ENCODE results near the gene VN1R5.

VN1R5 gene

DNA sequence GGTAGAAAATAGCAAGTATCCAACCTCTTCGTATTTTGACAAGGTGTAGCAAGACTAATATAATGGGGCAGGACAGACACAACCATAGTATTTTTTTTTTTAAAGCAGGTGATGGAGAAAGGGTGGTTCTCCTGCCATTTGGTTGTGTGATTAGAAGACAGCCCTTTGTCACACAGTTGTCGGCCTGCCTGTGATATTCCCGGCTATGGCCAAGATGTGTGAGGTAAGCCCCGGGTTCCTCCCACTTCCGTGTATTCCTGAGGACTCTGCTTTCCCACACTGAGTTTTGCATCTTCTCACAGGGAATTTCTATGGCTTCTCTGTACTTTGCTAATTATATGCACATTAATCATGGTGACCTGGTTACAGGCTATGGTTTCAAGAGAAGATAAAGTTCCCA, 39.9 kb downstream of the VN1R5 start:
- Histone ChIP-seq H3K4me1 (ENCODE audit: control insufficient read depth, insufficient read depth, low read length) (no peaks in the 10 kb centered on the region), H3K36me3 (ENCODE audit: control insufficient read depth in 2 of 2, insufficient read depth in 1 of 2, low read length in 2 of 2) (peaks cover 0 to 20% of the 10 kb centered on the region in 2 experiments; a peak in 1 of 3 replicates), H3K4me3 (ENCODE audit: low read depth, low read length) (no peak overlapping the region), H3K27ac (ENCODE audit: extremely low read depth, low read depth, low read length) (no peak overlapping the region), H3K9me3 (ENCODE audit: control insufficient read depth, insufficient read depth, low read depth, low read length) (no peaks in the 10 kb centered on the region)
- TF ChIP-seq ZNF24 (tag by site-specific recombination; IDR thresholded peaks at IDR 0.05): no peak
- no peak for TF ChIP-seq ZNF776 (tag by site-specific recombination; IDR thresholded peaks at IDR 0.05; ENCODE audit: borderline replicate concordance)
- TF ChIP-seq, protein P1, sequence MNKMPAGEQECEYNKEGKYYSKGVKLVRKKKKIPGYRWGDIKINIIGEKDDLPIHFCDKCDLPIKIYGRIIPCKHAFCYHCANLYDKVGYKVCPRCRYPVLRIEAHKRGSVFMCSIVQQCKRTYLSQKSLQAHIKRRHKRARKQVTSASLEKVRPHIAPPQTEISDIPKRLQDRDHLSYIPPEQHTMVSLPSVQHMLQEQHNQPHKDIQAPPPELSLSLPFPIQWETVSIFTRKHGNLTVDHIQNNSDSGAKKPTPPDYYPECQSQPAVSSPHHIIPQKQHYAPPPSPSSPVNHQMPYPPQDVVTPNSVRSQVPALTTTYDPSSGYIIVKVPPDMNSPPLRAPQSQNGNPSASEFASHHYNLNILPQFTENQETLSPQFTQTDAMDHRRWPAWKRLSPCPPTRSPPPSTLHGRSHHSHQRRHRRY (tag by site-specific recombination; IDR thresholded peaks at IDR 0.05): no peak
- no peak for TF ChIP-seq ZNF664 (tag by site-specific recombination; IDR thresholded peaks at IDR 0.05)
- TF ChIP-seq KLF10 (tag by site-specific recombination; IDR thresholded peaks at IDR 0.05): no peak
- TF ChIP-seq WT1 (tag by site-specific recombination; IDR thresholded peaks at IDR 0.05): no peak
- TF ChIP-seq, protein P2, sequence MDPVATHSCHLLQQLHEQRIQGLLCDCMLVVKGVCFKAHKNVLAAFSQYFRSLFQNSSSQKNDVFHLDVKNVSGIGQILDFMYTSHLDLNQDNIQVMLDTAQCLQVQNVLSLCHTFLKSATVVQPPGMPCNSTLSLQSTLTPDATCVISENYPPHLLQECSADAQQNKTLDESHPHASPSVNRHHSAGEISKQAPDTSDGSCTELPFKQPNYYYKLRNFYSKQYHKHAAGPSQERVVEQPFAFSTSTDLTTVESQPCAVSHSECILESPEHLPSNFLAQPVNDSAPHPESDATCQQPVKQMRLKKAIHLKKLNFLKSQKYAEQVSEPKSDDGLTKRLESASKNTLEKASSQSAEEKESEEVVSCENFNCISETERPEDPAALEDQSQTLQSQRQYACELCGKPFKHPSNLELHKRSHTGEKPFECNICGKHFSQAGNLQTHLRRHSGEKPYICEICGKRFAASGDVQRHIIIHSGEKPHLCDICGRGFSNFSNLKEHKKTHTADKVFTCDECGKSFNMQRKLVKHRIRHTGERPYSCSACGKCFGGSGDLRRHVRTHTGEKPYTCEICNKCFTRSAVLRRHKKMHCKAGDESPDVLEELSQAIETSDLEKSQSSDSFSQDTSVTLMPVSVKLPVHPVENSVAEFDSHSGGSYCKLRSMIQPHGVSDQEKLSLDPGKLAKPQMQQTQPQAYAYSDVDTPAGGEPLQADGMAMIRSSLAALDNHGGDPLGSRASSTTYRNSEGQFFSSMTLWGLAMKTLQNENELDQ (tag by site-specific recombination; IDR thresholded peaks at IDR 0.05; ENCODE audit: low read depth): no peak
- TF ChIP-seq ZNF248 (tag by site-specific recombination; IDR thresholded peaks at IDR 0.05): no peak
- TF ChIP-seq ZNF350 (tag by site-specific recombination; IDR thresholded peaks at IDR 0.05): no peak
- TF ChIP-seq ZNF2 (tag by site-specific recombination; IDR thresholded peaks at IDR 0.05): no peak
- POLR2A ChIA-PET: no interaction called here
- CTCF ChIA-PET: no interaction called here

DNA sequence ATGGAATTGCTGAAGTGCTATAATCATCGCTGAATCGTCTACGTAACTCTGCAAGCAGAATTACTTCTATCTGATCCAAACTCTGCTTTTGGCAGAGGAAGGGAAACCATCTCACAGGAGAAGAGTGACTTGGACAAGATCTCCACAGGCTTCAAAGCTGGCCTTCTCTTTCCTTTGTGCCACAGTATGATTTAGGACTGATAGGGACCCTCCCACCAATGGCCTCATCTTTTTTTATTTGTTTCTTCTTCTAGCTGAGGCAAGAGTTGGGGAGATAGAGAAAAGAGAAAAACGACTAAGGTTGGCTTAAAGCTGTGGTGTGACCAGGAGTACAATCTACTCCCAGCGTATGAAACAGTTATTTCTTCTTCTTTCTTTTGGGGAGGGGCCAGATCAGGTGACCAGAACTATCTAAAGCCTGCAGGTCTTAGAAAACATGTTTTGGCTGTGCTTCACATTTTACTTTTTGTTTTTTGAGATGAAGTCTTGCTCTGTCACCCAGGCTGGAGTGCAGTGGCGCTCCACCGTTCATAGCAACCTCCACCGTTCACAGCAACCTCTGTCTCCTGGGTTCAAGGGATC, 40.8 kb downstream of the VN1R5 start:
- ChIA-PET CTCF (no interaction called here), POLR2A (no interaction called here)
- no peak overlapping the region for H3K4me3 ChIP-seq (ENCODE audit: low read depth, low read length)
- no peak for TF ChIP-seq WT1 (tag by site-specific recombination; IDR thresholded peaks at IDR 0.05)
- TF ChIP-seq YY1 (tag by site-specific recombination; IDR thresholded peaks at IDR 0.05): no peak
- TF ChIP-seq ZFP41 (tag by site-specific recombination; IDR thresholded peaks at IDR 0.05; ENCODE audit: borderline replicate concordance): no peak
- no peak overlapping the region for H3K27ac ChIP-seq (ENCODE audit: extremely low read depth, low read depth, low read length)
- H3K36me3 ChIP-seq (ENCODE audit: control insufficient read depth in 2 of 2, insufficient read depth in 1 of 2, low read length in 2 of 2): peaks cover 0 to 28% of the 10 kb centered on the region in 2 experiments; a peak in 1 of 3 replicates
- H3K9me3 ChIP-seq (ENCODE audit: control insufficient read depth, insufficient read depth, low read depth, low read length): no peaks in the 10 kb centered on the region
- no peaks in the 10 kb centered on the region for H3K4me1 ChIP-seq (ENCODE audit: control insufficient read depth, insufficient read depth, low read length)

DNA sequence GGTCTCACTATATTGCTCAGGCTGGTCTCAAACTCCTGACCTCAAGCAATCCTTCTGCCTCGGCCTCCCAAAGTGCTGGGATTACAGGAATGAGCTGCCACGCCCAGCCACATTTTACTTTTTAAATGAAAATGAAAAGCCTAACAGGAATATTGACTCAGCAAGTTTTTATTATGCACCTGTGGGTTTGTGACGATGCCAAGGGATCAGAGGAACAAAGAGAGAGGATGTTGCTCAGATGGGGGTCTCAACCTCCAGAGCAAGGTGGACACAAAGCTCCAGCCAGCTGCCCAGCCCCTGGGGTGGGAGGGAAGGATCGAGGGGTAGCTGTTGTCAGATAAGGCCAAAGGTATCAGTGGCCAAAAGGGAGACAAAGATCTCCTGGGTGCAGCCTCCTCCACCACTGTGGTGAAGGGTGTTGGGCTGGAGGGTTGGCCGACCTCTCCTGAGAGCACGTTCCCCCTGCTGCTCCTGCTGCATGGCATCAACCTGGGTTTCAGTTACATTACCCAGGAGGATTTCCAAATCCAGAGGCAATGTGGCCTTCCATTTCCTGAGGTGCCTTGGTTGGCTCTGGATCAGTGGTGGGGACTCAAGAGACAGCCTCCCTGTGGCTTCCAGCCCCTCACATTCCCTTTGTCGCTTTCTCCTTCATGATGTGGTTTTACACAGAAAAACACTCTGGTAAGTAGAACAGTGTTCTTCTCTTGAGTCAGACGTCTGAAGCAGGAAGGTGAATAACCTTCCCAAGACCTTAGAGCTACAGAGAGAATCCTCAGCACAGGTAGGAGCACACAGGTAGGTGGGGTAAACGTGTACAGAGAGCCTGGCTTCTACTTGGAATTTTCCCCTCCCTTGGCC, 41.6 kb downstream of the VN1R5 start:
- POLR2A ChIA-PET: no interaction called here
- Histone ChIP-seq H3K9me3 (ENCODE audit: control insufficient read depth, insufficient read depth, low read depth, low read length) (no peaks in the 10 kb centered on the region), H3K27ac (ENCODE audit: extremely low read depth, low read depth, low read length) (no peak overlapping the region), H3K4me1 (ENCODE audit: control insufficient read depth, insufficient read depth, low read length) (no peaks in the 10 kb centered on the region), H3K36me3 (ENCODE audit: control insufficient read depth in 2 of 2, insufficient read depth in 1 of 2, low read length in 2 of 2) (peaks cover 0 to 35% of the 10 kb centered on the region in 2 experiments; a peak in 1 of 3 replicates), H3K4me3 (ENCODE audit: low read depth, low read length) (no peak overlapping the region)
- CTCF ChIA-PET: no interaction called here
- TF ChIP-seq RBAK (tag by site-specific recombination; IDR thresholded peaks at IDR 0.05) (no peak), ZNF184 (tag by site-specific recombination; IDR thresholded peaks at IDR 0.05) (no peak), MZF1 (tag by site-specific recombination; IDR thresholded peaks at IDR 0.05; ENCODE audit: borderline replicate concordance) (no peak), ZBTB48 (tag by site-specific recombination; IDR thresholded peaks at IDR 0.05) (no peak), ZEB2 (tag by site-specific recombination; IDR thresholded peaks at IDR 0.05) (no peak), ZFP41 (tag by site-specific recombination; IDR thresholded peaks at IDR 0.05; ENCODE audit: borderline replicate concordance) (no peak), ZNF670 (tag by site-specific recombination; IDR thresholded peaks at IDR 0.05; ENCODE audit: low read depth) (no peak), ZNF510 (tag by site-specific recombination; IDR thresholded peaks at IDR 0.05; ENCODE audit: insufficient replicate concordance) (no peak), ZNF350 (tag by site-specific recombination; IDR thresholded peaks at IDR 0.05) (no peak), ZNF629 (tag by site-specific recombination; IDR thresholded peaks at IDR 0.05) (no peak), ZNF175 (tag by site-specific recombination; IDR thresholded peaks at IDR 0.05) (no peak), ZNF529 (tag by site-specific recombination; IDR thresholded peaks at IDR 0.05; ENCODE audit: insufficient replicate concordance) (no peak), ZNF248 (tag by site-specific recombination; IDR thresholded peaks at IDR 0.05) (no peak)
- TF ChIP-seq, protein P3, sequence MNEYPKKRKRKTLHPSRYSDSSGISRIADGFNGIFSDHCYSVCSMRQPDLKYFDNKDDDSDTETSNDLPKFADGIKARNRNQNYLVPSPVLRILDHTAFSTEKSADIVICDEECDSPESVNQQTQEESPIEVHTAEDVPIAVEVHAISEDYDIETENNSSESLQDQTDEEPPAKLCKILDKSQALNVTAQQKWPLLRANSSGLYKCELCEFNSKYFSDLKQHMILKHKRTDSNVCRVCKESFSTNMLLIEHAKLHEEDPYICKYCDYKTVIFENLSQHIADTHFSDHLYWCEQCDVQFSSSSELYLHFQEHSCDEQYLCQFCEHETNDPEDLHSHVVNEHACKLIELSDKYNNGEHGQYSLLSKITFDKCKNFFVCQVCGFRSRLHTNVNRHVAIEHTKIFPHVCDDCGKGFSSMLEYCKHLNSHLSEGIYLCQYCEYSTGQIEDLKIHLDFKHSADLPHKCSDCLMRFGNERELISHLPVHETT (tag by site-specific recombination; IDR thresholded peaks at IDR 0.05): no peak
- TF ChIP-seq, protein P4, sequence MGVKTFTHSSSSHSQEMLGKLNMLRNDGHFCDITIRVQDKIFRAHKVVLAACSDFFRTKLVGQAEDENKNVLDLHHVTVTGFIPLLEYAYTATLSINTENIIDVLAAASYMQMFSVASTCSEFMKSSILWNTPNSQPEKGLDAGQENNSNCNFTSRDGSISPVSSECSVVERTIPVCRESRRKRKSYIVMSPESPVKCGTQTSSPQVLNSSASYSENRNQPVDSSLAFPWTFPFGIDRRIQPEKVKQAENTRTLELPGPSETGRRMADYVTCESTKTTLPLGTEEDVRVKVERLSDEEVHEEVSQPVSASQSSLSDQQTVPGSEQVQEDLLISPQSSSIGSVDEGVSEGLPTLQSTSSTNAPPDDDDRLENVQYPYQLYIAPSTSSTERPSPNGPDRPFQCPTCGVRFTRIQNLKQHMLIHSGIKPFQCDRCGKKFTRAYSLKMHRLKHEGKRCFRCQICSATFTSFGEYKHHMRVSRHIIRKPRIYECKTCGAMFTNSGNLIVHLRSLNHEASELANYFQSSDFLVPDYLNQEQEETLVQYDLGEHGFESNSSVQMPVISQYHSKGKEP (tag by site-specific recombination; IDR thresholded peaks at IDR 0.05): no peak

Data from HEK293 (cell line).